ENCODE results near the gene NPC1. TPM values are rescaled to one million over a fixed set of nuclear protein-coding genes. Genes with fewer than 3 reads are reported as not detected.

Gene NPC1
- total and polyA plus RNA-seq, 2 donors (not counting 3 experiments of a cell fraction or from before 2014, with no cell fraction given) = 40.6 to 45.2 TPM

- DNase-seq (ENCODE audit: low read depth, low spot score) (no peak), FAIRE-seq (no peak)
- H3K4me2 ChIP-seq (ENCODE audit: insufficient read depth, low read length) = no peak overlapping the region
- intact Hi-C loops (cut with micrococcal nuclease) = no loop called here
- no peaks in the 10 kb centered on the region for H3K27me3 ChIP-seq (ENCODE audit: control insufficient read depth in 2 of 2, insufficient read depth in 2 of 2, low read length in 2 of 2)
- no peak overlapping the region for H3K27ac ChIP-seq (ENCODE audit: insufficient read depth, low read depth, low read length)
- ChIA-PET POLR2A (no interaction called here), CTCF (no interaction called here)
- H3K9me1 ChIP-seq (replicated peaks; ENCODE audit: control insufficient read depth, extremely low read depth, insufficient read depth, low read length) = no peaks in the 10 kb centered on the region
- H3K4me3 ChIP-seq (replicated peaks in 1 of 3; ENCODE audit: insufficient read depth in 1 of 3, low read depth in 1 of 3, low read length in 3 of 3) = no peak overlapping the region
- no TSS peak for BruUV-seq (replicated peaks)
- peaks cover 40% of the 10 kb centered on the region for H3K79me2 ChIP-seq (ENCODE audit: control insufficient read depth, insufficient read depth, low read length)
- no peak overlapping the region for H3K9ac ChIP-seq (replicated peaks; ENCODE audit: extremely low read depth, insufficient read depth, low read length)
- dilution Hi-C loops (cut with MboI; ENCODE audit: extremely low pct_ligation_motif_present, low sequenced_read_pairs) = no loop called here
- H2AFZ ChIP-seq (ENCODE audit: low read depth, low read length) = no peak overlapping the region
- peaks cover 2% of the 10 kb centered on the region for H4K20me1 ChIP-seq (replicated peaks; ENCODE audit: control insufficient read depth, extremely low read depth, insufficient read depth, low read length)
- H3K9me3 ChIP-seq (replicated peaks; ENCODE audit: control insufficient read depth, insufficient read depth, low read length) = no peaks in the 10 kb centered on the region
- TF ChIP-seq JUN (IDR thresholded peaks at IDR 0.05; ENCODE audit: borderline replicate concordance, insufficient read depth, insufficient read length, low read depth) (no peak), MAX (IDR thresholded peaks at IDR 0.05; ENCODE audit: insufficient read depth, insufficient read length) (no peak)
- H3K4me1 ChIP-seq (ENCODE audit: control insufficient read depth, extremely low read depth, insufficient read depth, low read length) = peaks cover 12% of the 10 kb centered on the region
- H3K36me3 ChIP-seq (ENCODE audit: control insufficient read depth in 2 of 2, extremely low read depth in 1 of 2, insufficient read depth in 2 of 2, low read length in 2 of 2) = peaks cover 0 to 3% of the 10 kb centered on the region in 2 experiments
Measured at GRCh38 chr18:23575309-23575651, 11.0 kb downstream of the NPC1 start.

- H2AFZ ChIP-seq (ENCODE audit: low read depth, low read length) = no peak overlapping the region
- H3K4me1 ChIP-seq (ENCODE audit: control insufficient read depth, extremely low read depth, insufficient read depth, low read length) = peaks cover 12% of the 10 kb centered on the region
- no peak overlapping the region for H3K4me3 ChIP-seq (replicated peaks in 1 of 3; ENCODE audit: insufficient read depth in 1 of 3, low read depth in 1 of 3, low read length in 3 of 3)
- H3K27ac ChIP-seq (ENCODE audit: insufficient read depth, low read depth, low read length) = no peak overlapping the region
- H3K9me3 ChIP-seq (replicated peaks; ENCODE audit: control insufficient read depth, insufficient read depth, low read length) = no peaks in the 10 kb centered on the region
- no peaks in the 10 kb centered on the region for H3K9me1 ChIP-seq (replicated peaks; ENCODE audit: control insufficient read depth, extremely low read depth, insufficient read depth, low read length)
- H3K79me2 ChIP-seq (ENCODE audit: control insufficient read depth, insufficient read depth, low read length) = peaks cover 35% of the 10 kb centered on the region
- no peaks in the 10 kb centered on the region for H3K27me3 ChIP-seq (ENCODE audit: control insufficient read depth in 2 of 2, insufficient read depth in 2 of 2, low read length in 2 of 2)
- dilution Hi-C loops (cut with MboI; ENCODE audit: extremely low pct_ligation_motif_present, low sequenced_read_pairs) = no loop called here
- FAIRE-seq = peak; percentile 46
- no peak overlapping the region for H3K4me2 ChIP-seq (ENCODE audit: insufficient read depth, low read length)
- peaks cover 0 to 3% of the 10 kb centered on the region in 2 experiments for H3K36me3 ChIP-seq (ENCODE audit: control insufficient read depth in 2 of 2, extremely low read depth in 1 of 2, insufficient read depth in 2 of 2, low read length in 2 of 2)
- intact Hi-C loops (cut with micrococcal nuclease) = no loop called here
- POLR2A ChIA-PET = no interaction called here
- no peak for DNase-seq (ENCODE audit: low read depth, low spot score)
- no peak for TF ChIP-seq EZH2 (IDR thresholded peaks at IDR 0.05; ENCODE audit: borderline replicate concordance, low read depth, low read length, severe bottlenecking)
- TF ChIP-seq JUN (IDR thresholded peaks at IDR 0.05; ENCODE audit: borderline replicate concordance, insufficient read depth, insufficient read length, low read depth) = no peak
- TF ChIP-seq FOS (IDR thresholded peaks at IDR 0.05; ENCODE audit: borderline replicate concordance, insufficient read depth, low read length) = no peak
- TF ChIP-seq CTCF (IDR thresholded peaks at IDR 0.05; ENCODE audit: extremely low read depth in 1 of 2, insufficient read depth in 1 of 2, low read depth in 1 of 2, low read length in 2 of 2) = no peak
- TF ChIP-seq GATA2 (IDR thresholded peaks at IDR 0.05; ENCODE audit: insufficient read depth, insufficient read length, low read depth, low read length) = no peak
- no peak for TF ChIP-seq MAX (IDR thresholded peaks at IDR 0.05; ENCODE audit: insufficient read depth, insufficient read length)
- no peak for TF ChIP-seq POLR2AphosphoS5 (IDR thresholded peaks at IDR 0.05; ENCODE audit: insufficient read depth, low read depth, low read length)
- TF ChIP-seq MYC (IDR thresholded peaks at IDR 0.05; ENCODE audit: low read depth, low read length) = no peak
- no peak for TF ChIP-seq POLR2A (IDR thresholded peaks at IDR 0.05; ENCODE audit: low read depth, low read length)
- CTCF ChIA-PET = no interaction called here
- BruUV-seq (replicated peaks) = no TSS peak
- peaks cover 2% of the 10 kb centered on the region for H4K20me1 ChIP-seq (replicated peaks; ENCODE audit: control insufficient read depth, extremely low read depth, insufficient read depth, low read length)
- H3K9ac ChIP-seq (replicated peaks; ENCODE audit: extremely low read depth, insufficient read depth, low read length) = no peak overlapping the region
Measured at GRCh38 chr18:23574611-23575308, 11.5 kb downstream of the NPC1 start.

Data from endothelial cell of umbilical vein (primary cell).